ENCODE measurements around the gene CORO7.

The CORO7 gene

DNA sequence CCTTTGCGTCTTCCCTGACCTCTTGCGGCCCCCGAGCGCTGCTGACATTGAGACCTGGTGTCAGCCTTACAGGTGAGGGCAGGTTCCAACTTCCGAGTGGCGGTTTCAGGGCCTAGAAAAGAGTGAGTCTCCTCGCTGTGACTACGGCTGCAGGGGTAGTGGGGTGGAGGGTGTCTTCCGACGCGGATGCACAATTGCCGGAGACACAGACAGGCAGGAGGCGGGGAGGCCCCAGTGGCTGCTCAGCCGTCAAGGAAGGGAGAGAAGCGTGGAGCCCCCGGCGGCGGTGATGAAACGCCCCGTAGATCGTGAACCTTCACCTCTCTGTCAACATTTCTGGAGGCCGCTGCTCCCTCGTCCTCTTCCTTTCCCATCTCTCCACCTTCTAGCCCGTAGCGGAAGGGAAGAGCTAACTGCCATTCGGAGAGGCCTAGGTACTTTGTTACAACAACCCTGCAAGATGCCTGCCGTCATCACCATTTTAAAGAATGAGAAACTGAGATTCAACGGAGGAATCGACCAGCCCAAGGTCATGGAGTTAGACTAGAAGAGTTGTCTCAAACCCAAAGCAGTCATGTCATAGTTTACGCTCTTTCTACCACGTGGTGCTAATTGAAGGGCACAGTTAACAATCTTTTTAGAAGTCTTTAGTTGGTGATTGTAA lies 9.8 kb upstream of the CORO7 start:
- Histone ChIP-seq H3K4me1 (ENCODE audit: control insufficient read depth, insufficient read depth, low read length) (peaks cover 16% of the 10 kb centered on the region), H3K36me3 (ENCODE audit: control insufficient read depth in 2 of 2, insufficient read depth in 2 of 2, low read length in 2 of 2) (peaks cover 0 to 3% of the 10 kb centered on the region in 2 donors), H3K27me3 (ENCODE audit: control insufficient read depth in 1 of 2, insufficient read depth in 2 of 2, low read length in 2 of 2) (no peaks in the 10 kb centered on the region), H3K9ac (ENCODE audit: low read length in 2 of 2) (peak overlapping the region; percentile 90 to 100), H3K9me3 (ENCODE audit: control insufficient read depth in 2 of 2, low read length in 2 of 2) (no peaks in the 10 kb centered on the region), H3K4me3 (ENCODE audit: low read length in 2 of 2) (peak overlapping the region; percentile 88 to 98), H3K27ac (ENCODE audit: low read length) (peak overlapping the region; percentile 94)

DNA sequence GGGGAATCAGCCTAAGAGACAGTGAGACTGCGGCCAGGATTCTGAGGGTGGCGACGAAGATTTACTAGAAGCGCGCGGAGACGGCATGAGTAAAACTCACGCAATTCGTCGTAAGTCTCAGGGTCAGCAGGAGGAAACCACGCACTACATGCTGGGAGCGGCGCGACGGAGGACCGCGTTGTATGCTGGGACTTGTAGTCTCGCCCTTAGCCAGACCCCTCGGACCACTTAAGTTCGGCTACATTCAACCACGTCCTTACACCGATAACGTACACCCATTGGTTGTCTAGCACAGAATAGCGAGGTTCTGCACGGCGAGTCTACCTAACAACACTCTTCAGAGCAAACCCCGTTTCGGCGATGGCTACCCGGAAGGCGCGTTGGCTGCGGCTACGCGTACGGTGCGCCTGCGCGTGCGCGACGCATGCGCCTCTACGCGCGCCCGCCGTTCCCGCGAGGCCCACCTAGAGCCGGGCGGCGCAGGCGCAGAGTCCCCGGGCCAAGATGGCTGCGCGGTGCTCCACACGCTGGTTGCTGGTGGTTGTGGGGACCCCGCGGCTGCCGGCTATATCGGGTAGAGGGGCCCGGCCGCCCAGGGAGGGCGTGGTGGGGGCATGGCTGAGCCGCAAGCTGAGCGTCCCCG lies 9.1 kb upstream of the CORO7 start, which contains the start of gene DNAJA3:
Gene DNAJA3 (plus strand): TSS at position 491 of the 643 bp plus-strand sequence. CDS start 14 bp downstream, at position 505.
- H3K27ac ChIP-seq (ENCODE audit: low read length): peak within 1 kb of the TSS; percentile 94
- H3K4me3 ChIP-seq (ENCODE audit: low read length in 2 of 2): peak within 1 kb of the TSS; percentile 88 to 98
- peaks cover 16% of the 10 kb centered on the region for H3K4me1 ChIP-seq (ENCODE audit: control insufficient read depth, insufficient read depth, low read length)
- H3K9ac ChIP-seq (ENCODE audit: low read length in 2 of 2): peak within 1 kb of the TSS; percentile 90 to 100
- H3K36me3 ChIP-seq (ENCODE audit: control insufficient read depth in 2 of 2, insufficient read depth in 2 of 2, low read length in 2 of 2): no peaks in the 10 kb centered on the region
- no peaks in the 10 kb centered on the region for H3K9me3 ChIP-seq (ENCODE audit: control insufficient read depth in 2 of 2, low read length in 2 of 2)
- H3K27me3 ChIP-seq (ENCODE audit: control insufficient read depth in 1 of 2, insufficient read depth in 2 of 2, low read length in 2 of 2): no peaks in the 10 kb centered on the region

DNA sequence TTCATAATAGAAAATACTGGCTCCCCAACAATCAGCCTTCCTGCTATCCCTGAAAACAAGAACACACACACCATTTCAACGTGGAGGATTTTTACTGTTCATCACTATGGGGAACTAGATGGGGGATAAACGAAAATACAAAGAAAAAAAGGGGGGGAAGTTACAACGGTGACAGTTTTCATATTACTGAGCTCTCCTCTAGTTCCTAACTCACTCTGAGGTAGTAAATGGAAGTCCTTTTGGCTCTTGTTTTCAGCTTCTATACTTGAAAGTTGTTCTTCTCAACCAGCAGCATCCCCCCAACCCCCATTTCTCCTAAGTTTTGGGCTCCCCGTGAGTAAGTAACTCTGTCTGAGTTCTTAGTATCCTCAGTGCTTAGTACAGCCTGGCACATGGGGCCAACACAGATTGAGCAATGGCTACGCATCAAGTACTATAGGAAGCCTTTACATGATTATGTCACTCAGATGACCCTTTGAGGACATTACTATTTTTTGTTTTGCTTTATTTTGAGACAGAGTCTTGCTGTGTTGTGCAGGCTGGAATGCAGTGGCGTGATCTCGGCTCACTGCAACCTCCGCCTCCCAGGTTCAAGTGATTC lies 4.2 kb upstream of the CORO7 start:
- Histone ChIP-seq H3K4me1 (ENCODE audit: control insufficient read depth, insufficient read depth, low read length) (peaks cover 11% of the 10 kb centered on the region), H3K9me3 (ENCODE audit: control insufficient read depth in 2 of 2, low read length in 2 of 2) (no peaks in the 10 kb centered on the region), H3K9ac (ENCODE audit: low read length in 2 of 2) (no peak overlapping the region), H3K27me3 (ENCODE audit: control insufficient read depth in 1 of 2, insufficient read depth in 2 of 2, low read length in 2 of 2) (no peaks in the 10 kb centered on the region), H3K4me3 (ENCODE audit: low read length in 2 of 2) (no peak overlapping the region), H3K36me3 (ENCODE audit: control insufficient read depth in 2 of 2, insufficient read depth in 2 of 2, low read length in 2 of 2) (no peaks in the 10 kb centered on the region), H3K27ac (ENCODE audit: low read length) (no peak overlapping the region)

DNA sequence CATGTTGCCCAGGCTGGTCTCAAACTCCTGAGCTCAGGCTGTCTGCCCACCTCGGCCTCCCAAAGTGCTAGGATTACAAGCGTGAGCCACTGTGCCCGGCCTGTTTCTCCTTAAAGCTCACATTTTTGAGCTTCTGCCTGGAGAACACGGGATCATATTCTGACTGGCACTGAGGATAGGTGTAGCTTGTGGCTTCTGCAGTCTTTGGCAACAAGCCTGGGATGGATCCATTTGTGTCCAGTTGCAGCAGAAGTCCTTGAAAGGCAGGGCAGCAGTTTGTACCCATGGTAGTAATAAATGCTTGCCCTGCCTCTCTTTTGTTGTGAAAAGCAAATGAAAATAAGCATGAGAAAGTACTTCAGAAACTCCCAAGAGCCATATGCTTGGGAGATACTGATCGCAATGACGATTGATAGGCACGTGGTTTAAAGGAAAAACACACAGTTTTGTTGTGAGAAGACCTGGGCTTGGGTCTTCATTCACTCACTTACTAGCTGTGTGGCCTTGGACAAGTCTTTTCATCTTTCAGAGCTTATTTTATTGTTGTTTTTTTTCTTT lies 3.1 kb upstream of the CORO7 start:
- H3K9me3 ChIP-seq (ENCODE audit: control insufficient read depth in 2 of 2, low read length in 2 of 2): no peaks in the 10 kb centered on the region
- no peak overlapping the region for H3K9ac ChIP-seq (ENCODE audit: low read length in 2 of 2)
- peaks cover 14% of the 10 kb centered on the region for H3K4me1 ChIP-seq (ENCODE audit: control insufficient read depth, insufficient read depth, low read length)
- no peaks in the 10 kb centered on the region for H3K36me3 ChIP-seq (ENCODE audit: control insufficient read depth in 2 of 2, insufficient read depth in 2 of 2, low read length in 2 of 2)
- H3K27me3 ChIP-seq (ENCODE audit: control insufficient read depth in 1 of 2, insufficient read depth in 2 of 2, low read length in 2 of 2): no peaks in the 10 kb centered on the region
- no peak overlapping the region for H3K27ac ChIP-seq (ENCODE audit: low read length)
- H3K4me3 ChIP-seq (ENCODE audit: low read length in 2 of 2): no peak overlapping the region

DNA sequence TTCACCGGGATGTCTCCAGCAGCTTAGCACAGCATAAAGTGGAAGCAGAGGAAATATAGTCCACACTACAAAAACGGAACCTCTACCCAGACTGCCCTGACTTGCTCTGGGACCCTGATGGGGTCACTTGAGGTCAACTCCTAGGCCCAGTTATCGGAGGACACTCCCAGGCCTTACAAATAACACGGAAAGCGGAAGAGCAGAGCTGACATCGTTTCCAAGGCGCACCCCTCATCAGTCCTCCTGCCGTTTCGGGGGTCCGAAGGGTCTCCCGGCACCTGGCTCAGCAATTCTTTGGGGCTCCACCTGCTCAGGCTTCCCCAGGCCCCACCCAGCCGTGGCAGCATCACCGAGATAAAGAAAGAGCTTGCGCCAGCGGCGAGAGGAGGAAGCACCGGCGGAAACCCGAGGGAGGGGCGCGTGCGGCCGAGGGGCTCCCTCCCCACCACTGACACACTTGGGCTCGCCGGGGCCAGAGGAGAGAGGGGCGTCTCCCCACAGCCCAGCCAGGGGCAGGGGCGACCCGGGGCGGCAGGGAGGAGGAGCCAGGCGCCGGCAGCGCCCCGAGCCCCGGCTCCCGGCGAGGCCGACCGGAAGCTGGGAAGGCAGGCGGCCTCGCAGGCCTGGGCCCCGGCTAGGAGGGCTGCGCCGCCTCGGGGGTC lies 727 bp downstream of the CORO7 start:
- H3K4me3 ChIP-seq (ENCODE audit: low read length in 2 of 2): peak overlapping the region; percentile 72 to 79
- H3K27ac ChIP-seq (ENCODE audit: low read length): no peak overlapping the region
- peak overlapping the region; percentile 65 to 72 for H3K9ac ChIP-seq (ENCODE audit: low read length in 2 of 2)
- H3K4me1 ChIP-seq (ENCODE audit: control insufficient read depth, insufficient read depth, low read length): peaks cover 25% of the 10 kb centered on the region
- no peaks in the 10 kb centered on the region for H3K27me3 ChIP-seq (ENCODE audit: control insufficient read depth in 1 of 2, insufficient read depth in 2 of 2, low read length in 2 of 2)
- peaks cover 0 to 5% of the 10 kb centered on the region in 2 donors for H3K36me3 ChIP-seq (ENCODE audit: control insufficient read depth in 2 of 2, insufficient read depth in 2 of 2, low read length in 2 of 2)
- H3K9me3 ChIP-seq (ENCODE audit: control insufficient read depth in 2 of 2, low read length in 2 of 2): no peaks in the 10 kb centered on the region

DNA sequence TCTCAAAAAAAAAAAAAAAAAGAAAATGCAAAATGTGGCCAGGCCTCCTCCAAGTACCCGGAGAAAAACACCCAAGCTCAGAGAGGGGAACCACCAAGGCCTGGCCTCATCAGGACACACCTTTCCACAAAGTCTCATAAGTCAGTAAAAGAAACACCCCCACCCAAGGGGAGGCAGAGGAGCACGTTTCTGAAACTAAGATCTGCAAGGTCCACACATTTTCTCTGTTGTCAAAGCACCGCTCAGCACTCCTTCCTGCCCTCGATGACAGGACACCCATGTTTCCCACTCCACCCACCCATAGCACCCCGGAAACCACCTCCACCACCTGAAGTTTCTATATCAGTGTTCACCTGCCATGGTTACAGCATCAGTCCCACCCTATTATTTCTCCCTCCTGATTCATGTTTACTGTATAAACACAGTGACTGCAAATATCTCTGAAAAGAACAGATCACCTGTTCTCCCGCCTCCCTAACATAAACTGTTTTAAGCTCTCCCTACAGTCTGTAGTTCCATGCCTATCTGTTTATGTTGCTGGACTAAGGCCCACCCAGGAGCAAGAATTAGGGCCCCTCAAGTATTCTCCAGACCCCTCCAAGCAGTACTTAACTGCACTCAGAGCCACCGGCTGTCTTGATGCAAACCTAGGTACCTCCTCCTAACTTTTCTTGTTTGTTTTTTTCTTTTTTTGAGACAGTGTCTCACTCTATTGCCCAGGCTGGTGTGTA lies 2.0 kb downstream of the CORO7 start:
- Histone ChIP-seq H3K9ac (ENCODE audit: low read length in 2 of 2) (no peak overlapping the region), H3K9me3 (ENCODE audit: control insufficient read depth in 2 of 2, low read length in 2 of 2) (no peaks in the 10 kb centered on the region), H3K4me3 (ENCODE audit: low read length in 2 of 2) (no peak overlapping the region), H3K27ac (ENCODE audit: low read length) (no peak overlapping the region), H3K4me1 (ENCODE audit: control insufficient read depth, insufficient read depth, low read length) (peaks cover 29% of the 10 kb centered on the region), H3K36me3 (ENCODE audit: control insufficient read depth in 2 of 2, insufficient read depth in 2 of 2, low read length in 2 of 2) (peaks cover 0 to 5% of the 10 kb centered on the region in 2 donors), H3K27me3 (ENCODE audit: control insufficient read depth in 1 of 2, insufficient read depth in 2 of 2, low read length in 2 of 2) (no peaks in the 10 kb centered on the region)

DNA sequence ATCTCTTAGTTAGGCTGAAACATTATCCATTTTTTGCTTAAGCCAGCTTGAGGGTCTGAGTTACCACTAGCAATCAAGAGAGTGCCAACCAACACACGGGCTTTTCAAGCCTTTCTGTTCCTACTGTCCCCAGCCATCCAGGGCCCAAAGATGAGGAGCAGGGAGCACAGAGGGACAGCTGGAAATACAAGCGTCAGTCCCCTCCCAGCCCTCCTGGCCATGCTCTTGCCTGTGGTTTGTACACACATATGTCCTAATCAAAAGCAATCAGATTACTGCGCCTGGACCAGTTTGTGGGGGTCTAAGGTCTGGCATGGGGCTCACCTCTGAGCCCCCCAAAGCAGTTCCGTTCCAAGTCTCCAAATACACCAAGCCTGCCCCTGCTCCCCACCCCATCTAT lies 3.5 kb downstream of the CORO7 start:
- H3K27ac ChIP-seq (ENCODE audit: low read length): no peak overlapping the region
- peaks cover 37% of the 10 kb centered on the region for H3K4me1 ChIP-seq (ENCODE audit: control insufficient read depth, insufficient read depth, low read length)
- H3K27me3 ChIP-seq (ENCODE audit: control insufficient read depth in 1 of 2, insufficient read depth in 2 of 2, low read length in 2 of 2): no peaks in the 10 kb centered on the region
- no peak overlapping the region for H3K9ac ChIP-seq (ENCODE audit: low read length in 2 of 2)
- no peak overlapping the region for H3K4me3 ChIP-seq (ENCODE audit: low read length in 2 of 2)
- H3K36me3 ChIP-seq (ENCODE audit: control insufficient read depth in 2 of 2, insufficient read depth in 2 of 2, low read length in 2 of 2): peaks cover 0 to 7% of the 10 kb centered on the region in 2 donors
- H3K9me3 ChIP-seq (ENCODE audit: control insufficient read depth in 2 of 2, low read length in 2 of 2): no peaks in the 10 kb centered on the region

DNA sequence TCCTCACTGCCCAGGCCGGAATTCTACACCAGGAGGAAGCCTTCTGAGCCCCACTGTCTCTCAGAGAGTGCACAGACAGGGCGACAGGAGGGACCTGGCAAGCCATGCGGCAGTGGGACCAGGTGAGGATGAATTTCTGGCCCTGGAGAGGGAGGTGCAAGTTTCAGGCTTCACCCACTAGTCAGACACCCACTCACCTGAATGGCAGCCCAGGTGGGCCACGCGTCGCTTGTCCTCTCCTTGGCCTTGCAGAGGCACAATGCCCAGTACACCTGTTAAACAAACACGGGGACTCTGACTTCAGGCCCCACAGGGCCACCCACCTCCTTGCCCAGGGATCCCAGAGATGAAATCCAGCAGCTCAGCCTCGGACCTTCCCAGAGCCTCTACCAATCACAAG lies 4.2 kb downstream of the CORO7 start:
- Histone ChIP-seq H3K4me3 (ENCODE audit: low read length in 2 of 2) (peak overlapping the region in 1 of 2 donors; percentile 8), H3K9ac (ENCODE audit: low read length in 2 of 2) (no peak overlapping the region), H3K4me1 (ENCODE audit: control insufficient read depth, insufficient read depth, low read length) (peaks cover 41% of the 10 kb centered on the region), H3K27me3 (ENCODE audit: control insufficient read depth in 1 of 2, insufficient read depth in 2 of 2, low read length in 2 of 2) (no peaks in the 10 kb centered on the region), H3K9me3 (ENCODE audit: control insufficient read depth in 2 of 2, low read length in 2 of 2) (no peaks in the 10 kb centered on the region), H3K36me3 (ENCODE audit: control insufficient read depth in 2 of 2, insufficient read depth in 2 of 2, low read length in 2 of 2) (peaks cover 0 to 11% of the 10 kb centered on the region in 2 donors), H3K27ac (ENCODE audit: low read length) (no peak overlapping the region)

DNA sequence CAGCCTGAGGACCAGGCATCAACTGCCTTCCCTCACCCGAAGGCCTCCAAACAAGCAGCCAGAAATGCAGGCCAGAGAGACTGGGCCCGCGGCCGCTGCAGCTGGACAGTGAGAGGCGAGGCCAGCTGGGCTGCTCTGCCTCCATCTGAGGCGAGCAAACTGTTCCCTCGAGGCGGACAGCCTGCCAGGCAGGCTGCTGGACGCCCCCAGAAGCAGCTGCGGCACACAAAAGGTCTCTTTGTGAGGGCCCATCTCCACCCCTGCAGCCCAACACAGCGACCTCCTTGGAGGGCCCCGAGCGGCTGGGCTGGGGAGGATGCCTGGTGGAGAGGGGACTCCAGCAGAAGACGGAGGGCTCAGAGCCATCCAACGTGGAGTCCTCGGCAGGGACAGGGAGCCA lies 4.7 kb downstream of the CORO7 start:
- Histone ChIP-seq H3K36me3 (ENCODE audit: control insufficient read depth in 2 of 2, insufficient read depth in 2 of 2, low read length in 2 of 2) (peaks cover 0 to 11% of the 10 kb centered on the region in 2 donors), H3K4me3 (ENCODE audit: low read length in 2 of 2) (peak overlapping the region in 1 of 2 donors; percentile 8), H3K27ac (ENCODE audit: low read length) (no peak overlapping the region), H3K9ac (ENCODE audit: low read length in 2 of 2) (no peak overlapping the region), H3K27me3 (ENCODE audit: control insufficient read depth in 1 of 2, insufficient read depth in 2 of 2, low read length in 2 of 2) (no peaks in the 10 kb centered on the region), H3K9me3 (ENCODE audit: control insufficient read depth in 2 of 2, low read length in 2 of 2) (no peaks in the 10 kb centered on the region), H3K4me1 (ENCODE audit: control insufficient read depth, insufficient read depth, low read length) (peaks cover 38% of the 10 kb centered on the region)

Measured in stomach smooth muscle (tissue), 2 donors.